ENCODE data around the gene DNAJB9. TPM values are rescaled to one million over a fixed set of nuclear protein-coding genes. Genes with fewer than 3 reads are reported as not detected.

DNAJB9 gene
- total RNA-seq, 2 donors from 2014 or later: 26.0 to 55.8 TPM

DNA sequence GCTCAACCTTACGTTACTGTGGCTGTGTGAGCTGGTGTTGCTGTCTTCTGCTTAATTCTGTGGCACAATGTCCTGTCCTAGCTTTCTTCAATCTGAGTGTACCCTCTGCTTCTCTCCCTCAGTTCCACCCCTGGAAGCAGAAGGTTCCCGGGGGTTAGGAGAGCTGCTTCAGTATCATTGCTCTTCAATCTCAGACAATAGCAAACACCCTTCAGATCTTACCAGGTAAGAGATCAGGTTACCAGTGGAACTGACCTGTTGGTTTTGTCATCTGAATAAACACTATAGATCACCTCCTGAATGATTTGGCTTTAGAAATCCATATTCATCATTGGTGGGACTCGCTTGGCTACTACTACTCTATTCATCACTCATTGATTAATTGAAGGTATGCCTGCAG lies 48.4 kb downstream of the DNAJB9 start:
- H3K4me1 ChIP-seq: peaks cover 11% of the 10 kb centered on the region
- no peak overlapping the region for H3K27ac ChIP-seq
- 72 to 74% methylated on average over 3 of the region's 3 CpGs for WGBS, 2 donors
- H3K9me3 ChIP-seq: no peaks in the 10 kb centered on the region
- no peaks in the 10 kb centered on the region for H3K36me3 ChIP-seq (replicated peaks in 1 of 2; ENCODE audit: insufficient read depth in 1 of 2, low read depth in 2 of 2)
- DNase-seq (no peak), ATAC-seq (no peak)
- H3K4me3 ChIP-seq: no peak overlapping the region
- no peak for TF ChIP-seq CTCF (IDR thresholded peaks at IDR 0.05)
- no peak for TF ChIP-seq POLR2A (IDR thresholded peaks at IDR 0.05)
- intact Hi-C loops (cut with DNase I): no loop called here
- no peaks in the 10 kb centered on the region for H3K27me3 ChIP-seq

GRCh38 chr7:108623220-108623619 lies 53.5 kb downstream of the DNAJB9 start:
- Histone ChIP-seq H3K27ac (no peak overlapping the region), H3K4me1 (no peaks in the 10 kb centered on the region), H3K36me3 (replicated peaks in 1 of 2; ENCODE audit: insufficient read depth in 1 of 2, low read depth in 2 of 2) (no peaks in the 10 kb centered on the region), H3K4me3 (no peak overlapping the region), H3K27me3 (no peaks in the 10 kb centered on the region), H3K9me3 (no peaks in the 10 kb centered on the region)
- no peak for DNase-seq
- WGBS, 2 donors: 66 to 72% methylated on average over 5 of the region's 5 CpGs
- ATAC-seq: no peak
- TF ChIP-seq POLR2A (IDR thresholded peaks at IDR 0.05): no peak
- no peak for TF ChIP-seq CTCF (IDR thresholded peaks at IDR 0.05)
- intact Hi-C loops (cut with DNase I): no loop called here

Other genes with a start within 250 kb of the DNAJB9 start
- gene NRCAM, start 113.4 kb upstream of the DNAJB9 start, total RNA-seq: 10 to 100 TPM; 39.4 to 49.8 TPM
- gene PNPLA8, start 43.7 kb upstream of the DNAJB9 start, total RNA-seq: 10 to 100 TPM; 15.0 to 16.8 TPM
- 10 to 100 TPM; 12.7 to 17.1 TPM for gene THAP5, start 168 bp upstream of the DNAJB9 start, total RNA-seq

All from body of pancreas (tissue), 4 donors.